Endothelial cell of umbilical vein (primary cell): ENCODE measurements around the gene TRABD2A. TPM values are rescaled to one million over a fixed set of nuclear protein-coding genes. Genes with fewer than 3 reads are reported as not detected.

Experiments used
- BruUV-seq: library from RNA; stranded (reverse); fragments of 400-500 nt; replicated peaks from 2 replicates; lab custom pipeline; 2021; lab: Mats Ljungman, UMichigan
- CTCF ChIA-PET: fragments of 300-600, 350-600 bp; sonication (Branson Sonifier 250); formaldehyde crosslinking; loops from one replicate; lab custom pipeline; 2021; ENCODE audit warnings: antibody characterized with exemption, inconsistent platforms; lab: Charles Lee
- POLR2A ChIA-PET: fragments of 300-600, 350-600 bp; sonication (Branson Sonifier 250); formaldehyde crosslinking; loops from one replicate; lab custom pipeline; 2021; ENCODE audit warnings: antibody characterized with exemption, inconsistent platforms; lab: Charles Lee
- DNase-seq: peaks from one replicate; pipeline ENCODE4 v3.0.0-alpha.2; 2011; ENCODE audit warnings: low read depth, low spot score
- FAIRE-seq: peaks from 2 replicates; lab custom pipeline; 2011; peaks lifted over from hg19 to GRCh38; lab: Jason Lieb, UNC
- H2AFZ ChIP-seq: 2 replicates; pipeline ENCODE4 v1.6.0; 2012; ENCODE audit warnings: low read depth, low read length, control low read depth, inconsistent platforms
- H3K27ac ChIP-seq: 2 replicates; pipeline ENCODE4 v1.5.1; 2011; ENCODE audit warnings: low read depth, mild to moderate bottlenecking, control low read depth, low read length, moderate library complexity; ENCODE audit not compliant: insufficient read depth
- H3K27me3 ChIP-seq, 2 experiments: 2 replicates each; pipeline versions ENCODE4 v1.6.0 to v1.6.1; 2011; ENCODE audit warnings: low read length in 2 of 2, mixed read lengths in 1 of 2; ENCODE audit not compliant: control insufficient read depth in 2 of 2, insufficient read depth in 2 of 2
- H3K36me3 ChIP-seq, 2 experiments: 2 replicates in 1 of 2; 3 replicates in 1 of 2; pipeline ENCODE4 v1.5.1; 2011; ENCODE audit warnings: low read length in 2 of 2, mild to moderate bottlenecking in 1 of 2, moderate library complexity in 1 of 2; ENCODE audit not compliant: control insufficient read depth in 2 of 2, insufficient read depth in 2 of 2; ENCODE audit errors: extremely low read depth in 1 of 2
- H3K4me1 ChIP-seq: 3 replicates; pipeline ENCODE4 v1.5.1; 2011; ENCODE audit warnings: mild to moderate bottlenecking, low read length; ENCODE audit not compliant: control insufficient read depth, insufficient read depth; ENCODE audit errors: extremely low read depth
- H3K4me2 ChIP-seq: 2 replicates; pipeline ENCODE4 v1.6.1; 2011; ENCODE audit warnings: low read length, control low read depth, mixed read lengths; ENCODE audit not compliant: insufficient read depth
- H3K4me3 ChIP-seq, 3 experiments: fragments of 200-600 bp in 1 of 3; sonication (generic), shearing (Covaris generic) in 1 of 3; replicated peaks in 1 of 3; 2 replicates each; pipeline ENCODE4 v1.5.1; 2011 to 2016; ENCODE audit warnings: control low read depth in 3 of 3, low read length in 3 of 3, mild to moderate bottlenecking in 2 of 3, inconsistent platforms in 1 of 3, low read depth in 1 of 3, moderate library complexity in 1 of 3; ENCODE audit not compliant: insufficient read depth in 1 of 3
- H3K79me2 ChIP-seq: 2 replicates; pipeline ENCODE4 v1.6.0; 2012; ENCODE audit warnings: low read length, inconsistent platforms; ENCODE audit not compliant: control insufficient read depth, insufficient read depth
- H3K9ac ChIP-seq: replicated peaks from 2 replicates; pipeline ENCODE3; 2011; ENCODE audit warnings: low read length, control low read depth; ENCODE audit not compliant: insufficient read depth; ENCODE audit errors: extremely low read depth
- H3K9me1 ChIP-seq: replicated peaks from 3 replicates; pipeline ENCODE4 v1.6.0; 2011; ENCODE audit warnings: mild to moderate bottlenecking, low read length; ENCODE audit not compliant: control insufficient read depth, insufficient read depth; ENCODE audit errors: extremely low read depth
- H3K9me3 ChIP-seq: replicated peaks from 2 replicates; pipeline ENCODE4 v1.5.1; 2012; ENCODE audit warnings: low read length, inconsistent platforms; ENCODE audit not compliant: control insufficient read depth, insufficient read depth
- H4K20me1 ChIP-seq: replicated peaks from 2 replicates; pipeline ENCODE3; 2011; ENCODE audit warnings: mild to moderate bottlenecking, low read length; ENCODE audit not compliant: control insufficient read depth, insufficient read depth; ENCODE audit errors: extremely low read depth
- CTCF ChIP-seq, 2 donors: IDR thresholded peaks; 1 replicate in 1 of 2; 2 replicates in 1 of 2; pipeline ENCODE4 v1.5.1; 2011; ENCODE audit warnings: low read length in 2 of 2, mild to moderate bottlenecking in 2 of 2, moderate library complexity in 2 of 2, control low read depth in 1 of 2, inconsistent platforms in 1 of 2, low read depth in 1 of 2; ENCODE audit not compliant: insufficient read depth in 1 of 2; ENCODE audit errors: extremely low read depth in 1 of 2
- EZH2 ChIP-seq: IDR thresholded peaks from 2 replicates; pipeline ENCODE4 v1.6.1; 2012; ENCODE audit warnings: borderline replicate concordance, low read depth, mild to moderate bottlenecking, moderate library complexity, low read length, inconsistent platforms; ENCODE audit not compliant: severe bottlenecking
- FOS ChIP-seq: IDR thresholded peaks from 2 replicates; pipeline ENCODE4 v1.6.1; 2011; ENCODE audit warnings: mild to moderate bottlenecking, low read length, moderate library complexity, borderline replicate concordance; ENCODE audit not compliant: insufficient read depth
- GATA2 ChIP-seq: IDR thresholded peaks from 2 replicates; pipeline ENCODE4 v1.7.0; 2011; ENCODE audit warnings: low read depth, mild to moderate bottlenecking, moderate library complexity, mixed read lengths, low read length; ENCODE audit not compliant: insufficient read length, insufficient read depth
- MYC ChIP-seq: IDR thresholded peaks from one replicate; pipeline ENCODE4 v1.6.1; 2011; ENCODE audit warnings: mild to moderate bottlenecking, low read depth, low read length
- POLR2A ChIP-seq: IDR thresholded peaks from 2 replicates; pipeline ENCODE4 v1.6.1; 2012; ENCODE audit warnings: low read depth, mild to moderate bottlenecking, control low read depth, low read length
- POLR2AphosphoS5 ChIP-seq: IDR thresholded peaks from 2 replicates; pipeline ENCODE4 v1.6.1; 2012; ENCODE audit warnings: low read depth, mild to moderate bottlenecking, control low read depth, low read length, moderate library complexity; ENCODE audit not compliant: insufficient read depth
- dilution Hi-C: fragments of 300-500 bp; cut with MboI; formaldehyde crosslinking; loops from one replicate; pipeline ENCODE4 v1.15.0; 2019; ENCODE audit warnings: low sequenced_read_pairs; ENCODE audit not compliant: extremely low pct_ligation_motif_present
- intact Hi-C: fragments of 100-400 bp; cut with micrococcal nuclease; formaldehyde crosslinking; loops from one replicate; pipeline ENCODE4 v1.10.0; 2022
- polyA plus RNA-seq, 4 experiments: library from polyadenylated mRNA; depleted of rRNA in 3 of 4; stranded (reverse) in 3 of 4; unstranded in 1 of 4; fragments of >200 nt; gene quantifications; 2 replicates each; pipeline versions ENCODE4 v1.2.1 to v1.2.3, GENCODE V29; 2011 to 2012; ENCODE audit warnings: missing spikeins in 1 of 4
- total RNA-seq: library from RNA; stranded (reverse); gene quantifications from 2 replicates; pipeline ENCODE4 v1.2.3, GENCODE V29; 2021

TRABD2A gene
- total and polyA plus RNA-seq, 2 donors (not counting 3 experiments of a cell fraction or from before 2014, with no cell fraction given), result 1.0 to 1.8 TPM

GRCh38 chr2:84836215-84836614 lies 44.7 kb downstream of the TRABD2A start:
- no peaks in the 10 kb centered on the region for H3K36me3 ChIP-seq
- H3K9me3 ChIP-seq, result no peaks in the 10 kb centered on the region
- FAIRE-seq (no peak), DNase-seq (no peak)
- no peaks in the 10 kb centered on the region for H3K27me3 ChIP-seq
- H3K9me1 ChIP-seq, result no peaks in the 10 kb centered on the region
- CTCF ChIA-PET, result interaction anchor here (1.1 kb wide), 1 partner anchor 12 kb away, joined by 4 read pairs; no protein-coding TSS in a partner anchor
- BruUV-seq, result no TSS peak
- no peak overlapping the region for H2AFZ ChIP-seq
- no peaks in the 10 kb centered on the region for H3K4me1 ChIP-seq
- POLR2A ChIA-PET, result no interaction called here
- H4K20me1 ChIP-seq, result no peaks in the 10 kb centered on the region
- H3K4me2 ChIP-seq, result no peak overlapping the region
- H3K9ac ChIP-seq, result no peak overlapping the region
- no peak overlapping the region for H3K4me3 ChIP-seq
- H3K79me2 ChIP-seq, result no peaks in the 10 kb centered on the region
- intact Hi-C loops (no loop called here), dilution Hi-C loops (no loop called here)
- no peak for TF ChIP-seq POLR2AphosphoS5
- TF ChIP-seq FOS, result no peak
- TF ChIP-seq EZH2, result no peak
- TF ChIP-seq MYC, result no peak
- no peak for TF ChIP-seq POLR2A
- no peak for TF ChIP-seq GATA2
- TF ChIP-seq CTCF (IDR thresholded peaks at IDR 0.05; ENCODE audit: extremely low read depth in 1 of 2, insufficient read depth in 1 of 2, low read depth in 1 of 2, low read length in 2 of 2), result no peak
- no peak overlapping the region for H3K27ac ChIP-seq
